Upper lobe of left lung (tissue), 4 donors: Measurements from ENCODE around the gene EEF1AKMT3.

Experiments
- POLR2AphosphoS5 ChIP-seq, 2 donors: sonication (generic); formaldehyde crosslinking; IDR thresholded peaks; one replicate each; pipeline ENCODE4 v1.5.1; 2017; ENCODE audit warnings: antibody characterized with exemption in 2 of 2
- TF ChIP-seq, protein P1 (sequence below), 6 experiments: fragments of 450-650 bp in 4 of 6; fragments of 200-600 bp in 2 of 6; sonication (generic) in 2 of 6; IDR thresholded peaks; one replicate each; pipeline ENCODE4 v1.5.1; 2016 to 2019; ENCODE audit warnings: antibody characterized with exemption in 6 of 6

DNA sequence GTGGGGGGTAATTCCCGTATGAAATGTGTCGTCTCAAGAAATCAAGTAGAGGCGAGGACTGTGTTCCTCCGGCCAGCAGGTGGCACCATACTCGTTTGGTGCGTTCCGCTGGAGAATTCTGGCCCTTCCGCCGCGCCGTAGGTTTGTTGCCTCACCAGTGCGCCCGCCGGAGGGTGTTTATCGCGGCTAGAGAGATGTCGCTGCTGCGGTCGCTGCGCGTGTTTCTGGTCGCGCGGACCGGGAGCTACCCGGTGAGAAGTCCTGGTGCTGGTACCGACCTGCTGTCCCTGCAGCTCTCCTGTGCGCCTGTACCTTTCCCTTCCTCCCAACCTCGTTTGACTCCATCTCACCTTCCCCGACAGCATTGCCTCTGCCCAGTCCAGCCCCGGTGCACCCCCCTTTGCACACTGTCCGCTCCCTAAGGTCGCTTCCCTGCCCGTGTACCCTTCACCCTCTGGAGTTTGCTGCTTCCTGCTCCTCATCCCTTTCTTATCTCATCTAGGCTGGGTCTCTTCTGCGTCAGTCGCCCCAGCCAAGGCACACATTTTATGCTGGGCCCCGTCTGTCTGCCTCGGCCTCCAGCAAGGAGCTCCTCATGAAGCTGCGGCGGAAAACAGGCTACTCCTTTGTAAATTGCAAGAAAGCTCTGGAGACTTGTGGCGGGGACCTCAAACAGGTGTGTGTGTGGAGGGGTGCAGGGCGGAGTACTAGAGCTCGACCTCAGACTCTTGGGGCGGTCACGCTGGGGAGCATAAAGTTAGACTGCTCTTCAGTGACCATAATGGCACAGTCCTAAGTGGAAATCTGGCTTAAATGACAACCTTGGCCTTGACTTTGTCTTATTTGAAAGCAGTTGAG lies 10.4 kb downstream of the EEF1AKMT3 start, which contains the start of gene TSFM:
- TF ChIP-seq, protein P1, sequence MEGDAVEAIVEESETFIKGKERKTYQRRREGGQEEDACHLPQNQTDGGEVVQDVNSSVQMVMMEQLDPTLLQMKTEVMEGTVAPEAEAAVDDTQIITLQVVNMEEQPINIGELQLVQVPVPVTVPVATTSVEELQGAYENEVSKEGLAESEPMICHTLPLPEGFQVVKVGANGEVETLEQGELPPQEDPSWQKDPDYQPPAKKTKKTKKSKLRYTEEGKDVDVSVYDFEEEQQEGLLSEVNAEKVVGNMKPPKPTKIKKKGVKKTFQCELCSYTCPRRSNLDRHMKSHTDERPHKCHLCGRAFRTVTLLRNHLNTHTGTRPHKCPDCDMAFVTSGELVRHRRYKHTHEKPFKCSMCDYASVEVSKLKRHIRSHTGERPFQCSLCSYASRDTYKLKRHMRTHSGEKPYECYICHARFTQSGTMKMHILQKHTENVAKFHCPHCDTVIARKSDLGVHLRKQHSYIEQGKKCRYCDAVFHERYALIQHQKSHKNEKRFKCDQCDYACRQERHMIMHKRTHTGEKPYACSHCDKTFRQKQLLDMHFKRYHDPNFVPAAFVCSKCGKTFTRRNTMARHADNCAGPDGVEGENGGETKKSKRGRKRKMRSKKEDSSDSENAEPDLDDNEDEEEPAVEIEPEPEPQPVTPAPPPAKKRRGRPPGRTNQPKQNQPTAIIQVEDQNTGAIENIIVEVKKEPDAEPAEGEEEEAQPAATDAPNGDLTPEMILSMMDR (IDR thresholded peaks at IDR 0.05): peak; percentile 87 to 98 (median 92)
- peak; percentile 91 to 98 for TF ChIP-seq POLR2AphosphoS5 (IDR thresholded peaks at IDR 0.05)
